BLaER1 treated with 17β-estradiol and CSF1 and Interleukin-3, amounts not matched to agents 10 nM and 100 nM (cell line): ENCODE measurements around the gene MGAT1.
"Not testable (repeated sequence)": the region's sequence is repeated elsewhere in the genome, so short reads cannot be mapped to it uniquely, and the experiment has no call there.

Source experiments
- H3K27ac ChIP-seq, 11 experiments: shearing (Covaris generic); formaldehyde crosslinking; 2 replicates each; pipeline ENCODE4 v1.8.1; 2022
- H3K27me3 ChIP-seq, 11 experiments: shearing (Covaris generic); formaldehyde crosslinking; 2 replicates each; pipeline ENCODE4 v1.8.1; 2022
- H3K36me3 ChIP-seq, 11 experiments: shearing (Covaris generic); formaldehyde crosslinking; 2 replicates each; pipeline ENCODE4 v1.8.1; 2022
- H3K4me1 ChIP-seq, 10 experiments: shearing (Covaris generic); formaldehyde crosslinking; 2 replicates each; pipeline ENCODE4 v1.8.1; 2022
- H3K4me2 ChIP-seq, 11 experiments: shearing (Covaris generic); formaldehyde crosslinking; 2 replicates each; pipeline ENCODE4 v1.8.1; 2022
- H3K4me3 ChIP-seq, 10 experiments: shearing (Covaris generic); formaldehyde crosslinking; 2 replicates each; pipeline ENCODE4 v1.8.1; 2022
- H3K9ac ChIP-seq, 11 experiments: shearing (Covaris generic); formaldehyde crosslinking; 2 replicates each; pipeline ENCODE4 v1.8.1; 2022
- H3K9me3 ChIP-seq, 11 experiments: shearing (Covaris generic); formaldehyde crosslinking; replicated peaks in 1 of 11; 2 replicates each; pipeline ENCODE4 v1.8.1; 2022
- H4K20me1 ChIP-seq, 11 experiments: shearing (Covaris generic); formaldehyde crosslinking; 2 replicates each; pipeline ENCODE4 v1.8.1; 2022
- Cebpa-rat ChIP-seq, 11 experiments: shearing (Covaris generic); IDR thresholded peaks; 2 replicates each; pipeline ENCODE4 v1.8.1; 2022

The MGAT1 gene

DNA sequence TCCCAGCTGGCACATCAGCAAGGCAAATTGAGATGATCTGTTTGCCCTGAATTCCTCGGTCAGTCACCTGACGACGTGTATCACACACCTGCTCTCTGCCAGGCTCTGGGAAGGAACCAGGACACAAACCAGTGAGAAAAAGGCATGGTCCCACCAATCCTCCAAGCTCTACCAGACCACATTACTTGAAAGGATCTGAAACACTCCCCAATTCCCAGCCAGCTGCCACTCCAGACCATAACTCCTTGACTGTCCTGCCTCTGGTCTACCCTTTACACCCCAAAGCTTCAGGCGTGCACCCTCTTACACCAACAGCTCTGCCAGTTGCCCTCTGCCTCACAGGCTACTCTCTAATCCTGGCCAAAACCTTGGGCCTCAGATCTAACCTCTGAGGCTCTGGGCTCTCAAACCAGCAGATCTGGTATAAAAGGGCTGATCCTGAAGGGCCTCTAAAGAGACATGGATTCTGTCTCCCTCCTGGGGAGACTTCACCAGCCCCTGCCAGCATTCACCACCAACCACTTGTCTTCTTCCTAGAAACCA, 6.8 kb downstream of the MGAT1 start:
- Histone ChIP-seq H3K9ac (peak overlapping the region in 2 of 11 experiments; percentile 11 to 34; a peak in 2 of 22 replicates), H3K4me1 (peaks cover 74 to 99% (median 86%) of the 10 kb centered on the region in 10 experiments), H3K9me3 (no peaks in the 10 kb centered on the region), H3K27me3 (no peaks in the 10 kb centered on the region), H3K4me3 (no peak overlapping the region; a peak in 1 of 20 replicates), H3K4me2 (peak overlapping the region in 9 of 11 experiments; percentile 7 to 99 (median 42); a peak in 15 of 22 replicates), H3K27ac (no peak overlapping the region), H3K36me3 (peaks cover 82 to 100% (median 98%) of the 10 kb centered on the region in 11 experiments), H4K20me1 (peaks cover 100% of the 10 kb centered on the region in 11 experiments)
- no peak for TF ChIP-seq Cebpa-rat (IDR thresholded peaks at IDR 0.05)

DNA sequence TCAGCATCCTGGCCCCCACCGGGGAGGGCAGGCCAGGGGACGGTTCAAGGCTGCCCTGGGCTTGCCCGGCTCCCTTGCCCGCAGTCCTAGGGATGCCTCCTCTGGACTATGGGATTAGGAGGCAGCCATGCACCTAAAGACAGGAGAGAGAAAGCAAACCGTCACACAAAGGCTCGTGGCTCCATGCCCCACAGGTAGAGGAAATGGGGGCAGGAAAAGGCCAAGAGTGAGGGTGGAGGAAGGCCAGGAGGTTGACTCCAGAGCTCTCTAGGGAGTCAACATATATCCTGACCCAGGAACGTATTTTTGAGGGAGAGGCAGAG, 9.7 kb downstream of the MGAT1 start:
- Histone ChIP-seq H3K9me3 (no peaks in the 10 kb centered on the region), H3K4me3 (no peak overlapping the region), H3K36me3 (peaks cover 84 to 100% (median 97%) of the 10 kb centered on the region in 11 experiments), H3K4me1 (peaks cover 46 to 96% (median 67%) of the 10 kb centered on the region in 10 experiments), H3K9ac (peak overlapping the region in 2 of 11 experiments; percentile 3 to 23; a peak in 2 of 22 replicates), H3K27me3 (no peaks in the 10 kb centered on the region), H3K27ac (no peak overlapping the region), H4K20me1 (peaks cover 99 to 100% (median 100%) of the 10 kb centered on the region in 11 experiments), H3K4me2 (peak overlapping the region in 1 of 11 experiments; percentile 33; a peak in 2 of 22 replicates)
- TF ChIP-seq Cebpa-rat (IDR thresholded peaks at IDR 0.05), result no peak

DNA sequence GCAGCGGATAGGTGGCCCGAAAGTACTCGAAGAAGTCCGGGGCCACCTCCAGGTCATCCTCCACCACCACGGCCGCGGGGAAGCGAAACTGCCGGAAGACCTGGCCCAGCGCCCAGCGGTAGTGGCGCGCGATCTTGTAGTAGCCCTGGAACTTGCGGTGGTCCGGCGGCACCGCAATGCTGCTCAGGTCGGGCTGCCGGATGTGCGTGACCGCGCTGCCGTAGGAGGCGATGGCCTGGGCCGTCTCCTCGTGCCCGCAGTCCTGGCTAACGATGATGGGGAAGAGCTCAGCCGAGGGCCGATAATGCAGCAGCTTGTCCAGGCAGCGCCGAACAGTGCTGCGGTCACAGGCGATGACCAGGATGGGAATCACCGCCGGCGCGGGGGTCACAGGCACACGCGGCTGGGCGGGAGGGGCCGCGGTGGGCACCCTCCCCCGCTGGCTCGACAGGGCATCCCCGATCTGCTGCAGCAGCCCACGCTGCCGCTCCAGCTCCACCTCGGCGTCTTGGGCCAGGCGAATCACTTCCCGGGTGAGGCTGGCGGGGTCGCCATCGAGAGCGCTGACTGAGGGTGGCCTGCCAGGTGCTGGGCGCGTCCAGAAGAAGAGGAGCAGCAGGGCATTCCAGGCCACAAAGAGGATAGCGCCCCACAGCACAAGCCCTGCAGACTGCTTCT, 10.2 kb downstream of the MGAT1 start:
- peak overlapping the region in 2 of 11 experiments; percentile 3 to 23; a peak in 2 of 22 replicates for H3K9ac ChIP-seq
- H3K27ac ChIP-seq, result no peak overlapping the region
- peak overlapping the region in 1 of 11 experiments; percentile 57; a peak in 1 of 22 replicates for H3K4me2 ChIP-seq
- peaks cover 99 to 100% (median 100%) of the 10 kb centered on the region in 11 experiments for H4K20me1 ChIP-seq
- no peaks in the 10 kb centered on the region for H3K9me3 ChIP-seq
- no peak overlapping the region for H3K4me3 ChIP-seq
- no peaks in the 10 kb centered on the region for H3K27me3 ChIP-seq
- peaks cover 45 to 96% (median 67%) of the 10 kb centered on the region in 10 experiments for H3K4me1 ChIP-seq
- TF ChIP-seq Cebpa-rat (IDR thresholded peaks at IDR 0.05), result no peak
- peaks cover 79 to 100% (median 95%) of the 10 kb centered on the region in 11 experiments for H3K36me3 ChIP-seq

DNA sequence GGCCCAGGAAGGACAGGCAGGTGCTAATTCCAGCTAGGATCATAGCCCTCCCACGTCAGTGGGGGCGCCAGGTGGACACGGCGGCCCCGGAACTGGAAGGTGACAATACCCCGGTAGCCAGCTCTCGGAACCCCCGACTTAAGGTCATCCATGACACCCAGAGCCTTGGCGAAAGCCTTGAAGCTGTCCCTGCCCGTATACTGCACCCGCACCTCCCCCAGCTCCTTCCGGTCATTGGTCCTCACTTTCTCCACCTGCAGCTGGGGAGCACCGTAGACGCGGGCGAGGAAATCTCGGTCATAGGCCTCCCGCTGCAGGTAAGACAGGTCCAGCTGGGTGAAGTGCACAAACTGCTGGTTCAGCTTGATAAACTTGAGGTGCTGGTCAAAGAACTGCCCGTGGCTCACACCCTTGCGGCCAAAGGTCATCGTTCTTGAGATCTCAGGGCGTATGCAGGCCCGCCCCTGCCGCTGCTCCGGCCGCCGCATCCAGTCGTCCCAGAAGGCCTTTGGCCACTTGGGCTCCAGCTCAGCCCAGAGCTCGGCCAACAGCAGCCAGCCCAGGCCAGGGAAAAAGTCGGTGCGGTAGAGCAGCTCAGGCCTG, 10.9 kb downstream of the MGAT1 start:
- Histone ChIP-seq H3K4me1 (peaks cover 49 to 96% (median 67%) of the 10 kb centered on the region in 10 experiments), H3K4me3 (no peak overlapping the region), H3K9me3 (no peaks in the 10 kb centered on the region), H4K20me1 (peaks cover 98 to 100% (median 100%) of the 10 kb centered on the region in 11 experiments), H3K9ac (peak overlapping the region in 5 of 11 experiments; percentile 2 to 55 (median 19); a peak in 1 of 22 replicates), H3K36me3 (peaks cover 71 to 94% (median 89%) of the 10 kb centered on the region in 11 experiments), H3K27ac (no peak overlapping the region), H3K4me2 (peak overlapping the region in 2 of 11 experiments; percentile 34 to 57; a peak in 4 of 22 replicates), H3K27me3 (no peaks in the 10 kb centered on the region)
- no peak for TF ChIP-seq Cebpa-rat (IDR thresholded peaks at IDR 0.05)

DNA sequence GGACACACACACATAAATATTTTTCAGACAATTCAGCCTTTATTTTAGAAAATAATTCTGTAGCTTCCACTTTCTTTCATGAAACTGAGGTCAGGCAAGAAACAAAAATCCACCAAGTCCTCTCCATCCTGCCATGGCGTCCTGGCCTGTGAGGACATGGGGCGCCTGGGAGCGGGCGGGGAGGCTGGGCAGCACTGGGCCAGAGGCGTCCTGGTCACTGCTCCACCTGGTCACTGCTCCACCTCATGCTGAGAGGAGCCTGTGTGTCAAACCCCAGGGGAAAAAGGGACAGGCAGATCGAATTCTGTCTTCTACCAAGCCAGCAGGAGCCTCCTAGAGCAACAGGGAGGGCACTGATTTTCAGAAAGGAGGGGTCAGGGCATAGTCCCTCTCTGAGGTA, 12.1 kb downstream of the MGAT1 start:
- Histone ChIP-seq H3K27me3 (no peaks in the 10 kb centered on the region), H4K20me1 (peaks cover 94 to 100% (median 100%) of the 10 kb centered on the region in 11 experiments), H3K36me3 (peaks cover 60 to 82% (median 77%) of the 10 kb centered on the region in 11 experiments), H3K4me1 (peaks cover 49 to 96% (median 67%) of the 10 kb centered on the region in 10 experiments), H3K4me3 (no peak overlapping the region), H3K4me2 (peak overlapping the region in 2 of 11 experiments; percentile 34 to 57; a peak in 2 of 22 replicates), H3K9me3 (no peaks in the 10 kb centered on the region), H3K9ac (peak overlapping the region in 8 of 11 experiments; percentile 10 to 55 (median 32); a peak in 7 of 22 replicates), H3K27ac (peak overlapping the region in 2 of 11 experiments; percentile 0 to 4; a peak in 1 of 22 replicates)
- no peak for TF ChIP-seq Cebpa-rat (IDR thresholded peaks at IDR 0.05)

DNA sequence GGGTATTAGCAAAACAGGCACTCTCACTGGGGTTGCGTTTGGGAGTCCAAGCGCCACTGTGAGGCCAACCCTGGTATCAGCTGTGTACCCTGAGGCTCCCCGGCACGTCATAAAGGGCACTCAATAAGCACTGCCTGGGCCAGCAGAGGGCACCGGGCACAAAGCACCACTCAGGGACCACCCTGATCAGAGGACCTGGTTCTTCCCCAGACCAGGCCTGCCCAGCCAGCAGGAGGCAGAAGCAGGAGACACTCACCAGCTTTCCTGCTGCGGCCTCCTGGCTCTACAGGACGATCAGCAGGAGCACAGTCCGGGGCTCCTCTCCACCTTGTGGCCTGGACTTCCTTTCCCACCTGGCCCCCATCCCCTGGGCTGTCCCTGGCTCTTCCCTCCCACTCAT, 12.6 kb downstream of the MGAT1 start:
- no peaks in the 10 kb centered on the region for H3K27me3 ChIP-seq
- H3K9ac ChIP-seq, result peak overlapping the region in 5 of 11 experiments; percentile 10 to 55 (median 31); a peak in 3 of 22 replicates
- no peak for TF ChIP-seq Cebpa-rat (IDR thresholded peaks at IDR 0.05)
- no peaks in the 10 kb centered on the region for H3K9me3 ChIP-seq
- H3K4me1 ChIP-seq, result peaks cover 49 to 96% (median 67%) of the 10 kb centered on the region in 10 experiments
- peaks cover 57 to 77% (median 74%) of the 10 kb centered on the region in 11 experiments for H3K36me3 ChIP-seq
- peak overlapping the region in 1 of 11 experiments; percentile 34; a peak in 1 of 22 replicates for H3K4me2 ChIP-seq
- no peak overlapping the region for H3K4me3 ChIP-seq
- peaks cover 89 to 100% (median 100%) of the 10 kb centered on the region in 11 experiments for H4K20me1 ChIP-seq
- H3K27ac ChIP-seq, result peak overlapping the region in 2 of 11 experiments; percentile 0 to 4; a peak in 1 of 22 replicates

DNA sequence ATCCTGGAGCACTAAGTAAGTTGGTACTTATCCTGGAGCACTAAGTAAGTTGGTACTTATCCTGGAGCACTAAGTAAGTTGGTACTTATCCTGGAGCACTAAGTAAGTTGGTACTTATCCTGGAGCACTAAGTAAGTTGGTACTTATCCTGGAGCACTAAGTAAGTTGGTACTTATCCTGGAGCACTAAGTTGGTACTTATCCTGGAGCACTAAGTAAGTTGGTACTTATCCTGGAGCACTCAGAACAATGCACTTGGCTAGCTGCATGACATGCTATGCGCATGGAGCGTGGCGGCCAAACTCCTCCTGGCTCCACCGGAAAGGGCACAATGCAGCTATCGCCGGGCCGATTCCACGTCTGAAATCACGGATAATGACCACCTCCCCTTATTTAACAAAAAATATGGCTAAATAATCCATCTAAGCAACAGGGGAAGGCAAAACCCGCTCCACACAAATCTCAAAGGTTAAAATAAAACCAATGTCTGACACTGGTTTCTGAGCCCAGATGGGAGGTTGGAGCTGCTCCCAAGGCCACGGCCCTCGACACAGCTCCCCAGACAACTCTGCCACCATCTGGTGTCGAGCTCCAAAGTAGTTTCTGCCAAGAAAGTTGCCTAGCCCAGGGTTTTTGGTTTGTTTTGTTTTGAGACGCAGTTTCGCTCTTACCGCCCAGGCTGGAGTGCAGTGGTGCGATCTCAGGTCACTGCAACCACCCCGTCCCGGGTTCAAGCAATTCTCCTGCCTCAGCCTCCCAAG, 13.8 kb downstream of the MGAT1 start:
- not testable (repeated sequence) for H3K4me3 ChIP-seq, H3K9ac ChIP-seq, H3K4me2 ChIP-seq, H3K27ac ChIP-seq, H3K9me3 ChIP-seq, H3K27me3 ChIP-seq
- Histone ChIP-seq H4K20me1 (peaks cover 78 to 100% (median 90%) of the 10 kb centered on the region in 11 experiments), H3K4me1 (peaks cover 37 to 84% (median 58%) of the 10 kb centered on the region in 10 experiments), H3K36me3 (peaks cover 50 to 65% (median 62%) of the 10 kb centered on the region in 11 experiments)

DNA sequence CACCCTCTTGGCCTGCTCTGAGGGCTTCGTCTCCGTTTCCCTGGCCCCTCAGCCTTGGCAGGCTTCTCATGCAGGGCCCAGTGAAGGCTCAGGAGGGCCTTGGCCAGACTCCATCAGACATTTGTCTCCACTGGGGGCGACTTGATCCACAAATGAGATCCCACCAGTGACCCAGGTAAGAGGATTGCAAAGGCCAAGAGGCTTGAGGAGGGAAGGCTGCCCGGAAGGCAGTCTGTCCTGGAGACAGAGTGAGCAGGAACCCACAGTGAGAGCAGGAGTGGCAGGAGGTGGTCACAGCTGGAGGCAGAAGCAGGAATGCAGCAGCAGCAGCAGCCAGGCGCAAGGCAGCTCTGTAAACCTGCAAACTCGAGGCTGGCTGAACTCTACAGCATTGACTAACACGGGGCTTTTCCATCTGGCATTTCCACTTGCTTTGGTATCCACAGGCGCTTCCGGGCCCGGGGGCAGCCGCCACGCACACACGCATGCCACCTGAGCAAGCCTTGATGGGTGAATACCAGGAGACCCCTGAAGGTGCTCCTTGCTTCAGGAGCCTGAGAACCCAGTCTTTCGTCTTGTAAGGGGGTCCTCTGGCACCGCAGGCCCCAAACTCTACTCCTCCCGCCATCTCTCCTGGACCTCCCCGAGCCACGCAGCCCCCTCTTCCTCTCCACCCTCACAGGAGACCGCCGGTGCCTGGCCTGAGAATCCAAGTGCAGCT, 14.7 kb downstream of the MGAT1 start:
- H3K27me3 ChIP-seq, result no peaks in the 10 kb centered on the region
- H3K36me3 ChIP-seq, result peaks cover 42 to 56% (median 52%) of the 10 kb centered on the region in 11 experiments
- no peaks in the 10 kb centered on the region for H3K9me3 ChIP-seq
- H3K4me1 ChIP-seq, result peaks cover 28 to 74% (median 53%) of the 10 kb centered on the region in 10 experiments
- TF ChIP-seq Cebpa-rat (IDR thresholded peaks at IDR 0.05), result no peak
- no peak overlapping the region for H3K4me3 ChIP-seq
- peak overlapping the region in 9 of 11 experiments; percentile 5 to 56 (median 26); a peak in 11 of 22 replicates for H3K4me2 ChIP-seq
- no peak overlapping the region; a peak in 1 of 22 replicates for H3K27ac ChIP-seq
- peak overlapping the region in 7 of 11 experiments; percentile 10 to 57 (median 33); a peak in 7 of 22 replicates for H3K9ac ChIP-seq
- H4K20me1 ChIP-seq, result peaks cover 68 to 100% (median 81%) of the 10 kb centered on the region in 11 experiments
